ENCODE measurements around the gene SLC34A3. TPM values are rescaled to one million over a fixed set of nuclear protein-coding genes. Genes with fewer than 3 reads are reported as not detected.

The SLC34A3 gene
- total RNA-seq, 2 experiments from 2014 or later = not detected

DNA sequence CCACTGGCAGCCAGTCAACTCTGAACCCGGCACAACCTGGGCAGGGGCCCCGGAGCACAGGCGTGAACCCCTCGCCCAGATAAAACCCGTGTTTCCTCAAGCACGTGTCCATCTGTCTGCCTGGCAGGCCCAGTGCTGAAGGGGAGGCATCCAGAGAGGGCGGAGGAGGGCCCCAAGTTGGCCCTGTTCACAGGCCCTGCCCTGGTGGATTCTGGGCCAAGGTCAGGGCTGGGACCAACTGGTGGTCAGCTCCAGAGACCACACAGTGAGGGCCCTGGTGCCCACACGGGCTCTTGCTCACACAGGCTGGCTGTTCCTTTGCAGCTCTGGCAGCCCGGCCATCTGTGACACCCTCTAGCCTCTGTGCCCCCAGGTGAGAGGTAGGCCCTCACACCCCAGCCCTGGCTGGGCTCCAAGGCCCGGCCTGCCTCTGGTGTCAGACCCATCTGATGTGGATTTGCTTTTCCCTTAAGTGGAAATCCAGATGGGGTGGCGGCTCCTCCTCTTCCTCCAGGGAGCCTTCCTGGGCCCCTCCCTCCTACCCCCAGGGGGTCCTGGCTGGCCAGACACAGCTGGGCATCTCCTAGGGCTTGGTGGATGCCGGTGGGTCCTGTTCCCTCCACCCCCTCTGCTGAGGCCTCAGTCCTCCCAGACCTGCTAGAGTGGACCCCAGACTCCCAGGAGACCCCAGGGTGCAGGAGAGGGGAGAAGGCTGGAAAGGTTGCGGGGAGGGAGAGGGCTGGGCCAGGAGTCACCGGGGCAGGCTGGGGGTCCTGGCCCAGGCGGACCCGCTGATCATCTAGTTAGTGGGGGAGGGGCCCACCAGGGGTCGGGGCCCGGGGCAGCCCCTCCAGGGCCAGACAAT is 19.9 kb downstream of the SLC34A3 start:
- no TSS peak for BruUV-seq (replicated peaks)
- POLR2A ChIA-PET = no interaction called here
- H3K36me3 ChIP-seq (ENCODE audit: insufficient read depth, low read length) = 0 out of 2 replicates have a peak, but pooled peaks cover 2% of the 10 kb centered on the region
- H3K9me2 ChIP-seq (ENCODE audit: insufficient read depth, low read length) = no peaks in the 10 kb centered on the region
- intact Hi-C loops (cut with micrococcal nuclease; ENCODE audit: unreplicated experiment) = no loop called here
- CTCF ChIA-PET (ENCODE audit: unreplicated experiment) = no interaction called here
- H3K4me3 ChIP-seq (ENCODE audit: low read depth, low read length, poor library complexity, severe bottlenecking) = no peak overlapping the region
- no peak for DNase-seq (ENCODE audit: low spot score)
- no peak overlapping the region for H3K4me2 ChIP-seq (ENCODE audit: low read length)
- no peaks in the 10 kb centered on the region for H4K20me1 ChIP-seq (ENCODE audit: insufficient read depth, low read length)
- TF ChIP-seq, protein P1, sequence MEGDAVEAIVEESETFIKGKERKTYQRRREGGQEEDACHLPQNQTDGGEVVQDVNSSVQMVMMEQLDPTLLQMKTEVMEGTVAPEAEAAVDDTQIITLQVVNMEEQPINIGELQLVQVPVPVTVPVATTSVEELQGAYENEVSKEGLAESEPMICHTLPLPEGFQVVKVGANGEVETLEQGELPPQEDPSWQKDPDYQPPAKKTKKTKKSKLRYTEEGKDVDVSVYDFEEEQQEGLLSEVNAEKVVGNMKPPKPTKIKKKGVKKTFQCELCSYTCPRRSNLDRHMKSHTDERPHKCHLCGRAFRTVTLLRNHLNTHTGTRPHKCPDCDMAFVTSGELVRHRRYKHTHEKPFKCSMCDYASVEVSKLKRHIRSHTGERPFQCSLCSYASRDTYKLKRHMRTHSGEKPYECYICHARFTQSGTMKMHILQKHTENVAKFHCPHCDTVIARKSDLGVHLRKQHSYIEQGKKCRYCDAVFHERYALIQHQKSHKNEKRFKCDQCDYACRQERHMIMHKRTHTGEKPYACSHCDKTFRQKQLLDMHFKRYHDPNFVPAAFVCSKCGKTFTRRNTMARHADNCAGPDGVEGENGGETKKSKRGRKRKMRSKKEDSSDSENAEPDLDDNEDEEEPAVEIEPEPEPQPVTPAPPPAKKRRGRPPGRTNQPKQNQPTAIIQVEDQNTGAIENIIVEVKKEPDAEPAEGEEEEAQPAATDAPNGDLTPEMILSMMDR (conservative IDR thresholded peaks at IDR 0.05; ENCODE audit: low read length) = no peak
- no peak for TF ChIP-seq EZH2phosphoT487 (IDR thresholded peaks at IDR 0.05; ENCODE audit: borderline replicate concordance, low read depth, low read length)
- no peak overlapping the region for H2AFZ ChIP-seq (ENCODE audit: low read length)
- H3K9me3 ChIP-seq (ENCODE audit: low read length) = no peaks in the 10 kb centered on the region
- H3K27ac ChIP-seq (ENCODE audit: low read depth, low read length, poor library complexity, severe bottlenecking) = no peak overlapping the region
- peaks cover 42% of the 10 kb centered on the region for H3K4me1 ChIP-seq (ENCODE audit: insufficient read depth, low read length, poor library complexity, severe bottlenecking)
- peaks cover 3% of the 10 kb centered on the region; the same call in 1 of the 2 replicates for H3K79me2 ChIP-seq (ENCODE audit: insufficient read depth, low read depth, low read length)

DNA sequence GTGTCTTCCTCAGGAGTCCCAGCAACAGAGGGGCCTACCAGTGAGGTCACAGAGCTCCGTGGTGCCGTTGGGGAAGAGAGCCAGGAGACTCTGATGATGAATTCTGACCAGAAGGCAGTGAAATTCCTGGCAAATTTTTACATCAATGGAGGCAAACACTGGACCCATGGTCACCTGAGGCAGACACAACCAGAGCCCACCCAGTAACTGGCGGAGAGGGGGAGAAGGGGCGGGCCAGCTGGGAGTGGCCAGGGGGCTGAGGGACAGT is 20.4 kb downstream of the SLC34A3 start, which contains the start of gene STPG3:
STPG3 (plus strand) TSS at position 93 of the 268 bp plus-strand sequence; CDS start at position 94, 1 bp downstream.
- BruUV-seq (replicated peaks) = no TSS peak
- Histone ChIP-seq H4K20me1 (ENCODE audit: insufficient read depth, low read length) (peaks cover 4% of the 10 kb centered on the region; the same call in 1 of the 2 replicates), H3K4me2 (ENCODE audit: low read length) (peak within 1 kb of the TSS; percentile 94; the same call in 1 of the 2 replicates), H3K4me1 (ENCODE audit: insufficient read depth, low read length, poor library complexity, severe bottlenecking) (peaks cover 42% of the 10 kb centered on the region), H2AFZ (ENCODE audit: low read length) (no peak within 1 kb of the TSS), H3K79me2 (ENCODE audit: insufficient read depth, low read depth, low read length) (peaks cover 9% of the 10 kb centered on the region), H3K9me3 (ENCODE audit: low read length) (no peaks in the 10 kb centered on the region), H3K4me3 (ENCODE audit: low read depth, low read length, poor library complexity, severe bottlenecking) (no peak within 1 kb of the TSS), H3K9me2 (ENCODE audit: insufficient read depth, low read length) (no peaks in the 10 kb centered on the region), H3K36me3 (ENCODE audit: insufficient read depth, low read length) (peaks cover 8% of the 10 kb centered on the region; the same call in 1 of the 2 replicates), H3K27ac (ENCODE audit: low read depth, low read length, poor library complexity, severe bottlenecking) (no peak within 1 kb of the TSS)
- POLR2A ChIA-PET = no interaction called here
- no peak for DNase-seq (ENCODE audit: low spot score)
- TF ChIP-seq EZH2phosphoT487 (IDR thresholded peaks at IDR 0.05; ENCODE audit: borderline replicate concordance, low read depth, low read length) = no peak
- TF ChIP-seq, protein P1 (conservative IDR thresholded peaks at IDR 0.05; ENCODE audit: low read length) = no peak
- intact Hi-C loops (cut with micrococcal nuclease; ENCODE audit: unreplicated experiment) = no loop called here
- CTCF ChIA-PET (ENCODE audit: unreplicated experiment) = no interaction called here
